ENCODE results near the gene NUDT22.

NUDT22 gene

DNA sequence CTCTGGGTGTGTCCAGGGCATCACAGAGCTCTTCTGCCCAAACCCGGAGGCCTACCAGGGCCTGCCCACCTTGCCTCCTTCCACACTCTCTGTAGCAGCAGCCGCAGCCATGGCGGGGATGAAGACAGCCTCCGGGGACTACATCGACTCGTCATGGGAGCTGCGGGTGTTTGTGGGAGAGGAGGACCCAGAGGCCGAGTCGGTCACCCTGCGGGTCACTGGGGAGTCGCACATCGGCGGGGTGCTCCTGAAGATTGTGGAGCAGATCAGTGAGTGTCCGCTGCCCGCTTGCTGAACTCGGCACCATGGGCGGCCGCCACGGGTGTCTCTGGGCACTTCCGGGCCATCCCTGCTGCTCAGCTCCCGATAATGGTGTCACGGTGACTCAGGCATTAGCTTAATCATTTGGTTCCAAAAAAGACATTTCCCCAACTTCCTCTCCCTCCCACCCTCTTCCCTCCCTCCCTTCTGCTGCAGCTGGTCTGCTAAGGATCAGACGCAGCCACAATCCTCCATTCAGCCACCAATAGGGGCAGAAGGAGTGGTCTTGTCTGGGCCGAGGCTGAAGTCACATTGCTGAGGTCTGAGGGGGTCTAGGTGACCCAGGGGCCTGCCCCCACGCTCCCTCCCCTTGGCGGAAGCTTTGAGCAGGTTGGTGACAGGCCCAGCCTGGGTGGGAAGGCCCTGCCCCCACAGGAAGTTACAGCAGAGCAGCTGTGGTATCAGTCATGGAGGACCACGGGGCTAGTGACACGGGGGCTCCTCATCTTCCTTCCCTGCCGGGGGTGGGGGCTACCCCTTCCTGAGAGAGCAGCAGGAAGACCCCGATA, 18.6 kb upstream of the NUDT22 start:
- DNase-seq, result no peak

DNA sequence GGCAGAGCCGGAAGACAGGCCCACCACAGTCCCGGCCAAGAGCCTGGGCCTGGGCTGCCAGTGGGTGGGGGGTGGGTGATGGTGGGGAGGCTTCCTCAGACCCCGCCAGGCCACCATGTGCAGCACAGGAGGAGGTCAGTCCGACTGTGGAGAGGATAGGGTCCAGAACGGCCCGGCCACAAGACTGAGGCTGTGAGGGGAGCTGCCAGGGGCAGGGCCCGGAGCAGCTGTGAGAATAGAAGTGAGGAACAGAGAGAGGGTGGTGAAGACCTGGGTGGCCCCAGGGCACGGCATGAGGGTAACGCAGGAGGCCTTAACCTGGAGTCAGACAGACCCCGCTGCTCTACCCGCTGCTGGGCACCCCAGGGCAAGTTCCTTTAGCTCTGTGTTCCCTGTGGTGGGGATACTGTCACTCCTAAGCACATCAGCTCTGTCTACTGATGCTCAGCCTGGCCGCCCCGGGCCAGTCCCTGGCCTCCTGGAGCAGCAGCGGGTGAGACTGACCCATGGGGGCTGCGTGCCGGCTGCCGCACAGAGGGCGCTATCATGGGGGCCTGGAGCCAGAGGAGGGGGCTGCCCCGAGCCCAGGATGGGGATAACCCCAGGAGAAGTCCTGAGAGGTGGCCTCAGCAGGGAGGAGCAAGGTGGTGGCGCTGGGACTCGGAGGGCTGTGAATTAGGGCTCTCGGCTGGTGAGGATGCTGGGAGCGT, 17.8 kb upstream of the NUDT22 start:
- DNase-seq, result no peak

GRCh38 chr11:64208796-64209562, 17.1 kb upstream of the NUDT22 start:
- no peak for DNase-seq

GRCh38 chr11:64209563-64209843, 16.6 kb upstream of the NUDT22 start:
- DNase-seq, result no peak

- no peak for DNase-seq
Measured at GRCh38 chr11:64210301-64211020, 15.6 kb upstream of the NUDT22 start.

DNA sequence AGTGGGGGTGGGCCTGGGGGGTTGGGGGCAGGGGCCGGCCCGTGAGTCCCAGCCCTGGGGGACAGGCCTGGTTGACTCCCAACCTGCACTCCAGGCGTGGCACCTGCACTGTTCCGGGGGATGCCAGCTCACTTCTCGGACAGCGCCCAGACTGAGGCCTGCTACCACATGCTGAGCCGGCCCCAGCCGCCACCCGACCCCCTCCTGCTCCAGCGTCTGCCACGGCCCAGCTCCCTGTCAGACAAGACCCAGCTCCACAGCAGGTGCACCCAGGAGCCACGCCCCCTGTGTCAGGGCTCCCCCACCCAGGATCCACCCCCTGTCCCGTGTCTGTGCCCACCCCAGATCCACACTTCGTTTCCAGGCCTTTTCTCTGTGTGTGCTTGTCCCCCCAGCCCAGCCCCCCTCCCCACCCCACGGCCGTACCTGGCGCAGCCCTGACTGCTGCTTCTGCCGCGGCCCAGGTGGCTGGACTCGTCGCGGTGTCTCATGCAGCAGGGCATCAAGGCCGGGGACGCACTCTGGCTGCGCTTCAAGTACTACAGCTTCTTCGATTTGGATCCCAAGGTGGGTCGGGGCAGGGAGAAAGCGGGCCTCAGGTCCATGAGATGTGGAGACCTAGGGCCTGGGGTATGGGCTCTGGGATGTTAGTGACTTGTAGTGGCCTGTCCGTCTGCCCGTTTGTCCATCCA, 14.7 kb upstream of the NUDT22 start:
- DNase-seq, result no peak

- DNase-seq, result no peak
Measured at GRCh38 chr11:64216879-64217278, 9.2 kb upstream of the NUDT22 start.

GRCh38 chr11:64218628-64219353, 7.3 kb upstream of the NUDT22 start:
- DNase-seq, result no peak

DNA sequence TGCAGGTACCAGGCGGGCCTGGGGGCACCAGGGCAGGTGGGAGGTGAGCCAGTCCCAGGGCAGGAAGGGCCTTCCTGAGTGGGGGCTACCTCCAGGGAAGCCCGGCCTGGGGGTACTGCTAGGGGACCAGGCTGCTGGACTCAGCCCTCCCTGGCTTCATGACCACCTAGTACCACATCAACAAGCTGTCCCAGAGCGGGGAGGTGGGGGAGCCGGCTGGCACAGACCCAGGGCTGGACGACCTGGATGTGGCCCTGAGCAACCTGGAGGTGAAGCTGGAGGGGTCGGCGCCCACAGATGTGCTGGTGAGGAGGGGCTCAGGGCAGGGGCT, 6.8 kb upstream of the NUDT22 start:
- no peak for DNase-seq

DNA sequence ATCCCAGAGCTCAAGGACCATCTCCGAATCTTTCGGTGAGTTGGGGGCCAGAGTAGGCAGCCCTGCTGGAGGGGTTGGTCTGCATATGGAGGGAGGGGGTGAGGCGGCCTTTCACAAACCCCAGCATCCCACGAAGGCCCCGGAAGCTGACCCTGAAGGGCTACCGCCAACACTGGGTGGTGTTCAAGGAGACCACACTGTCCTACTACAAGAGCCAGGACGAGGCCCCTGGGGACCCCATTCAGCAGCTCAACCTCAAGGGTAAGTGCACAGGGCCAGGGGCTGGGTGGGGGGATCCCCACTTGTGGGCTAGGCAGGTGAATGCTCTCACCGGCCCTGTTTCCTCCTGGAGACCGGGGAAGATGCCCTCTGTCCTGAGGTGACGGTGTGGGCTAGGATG, 6.3 kb upstream of the NUDT22 start:
- no peak for DNase-seq

GRCh38 chr11:64220271-64220670, 5.8 kb upstream of the NUDT22 start:
- DNase-seq, result no peak

DNA sequence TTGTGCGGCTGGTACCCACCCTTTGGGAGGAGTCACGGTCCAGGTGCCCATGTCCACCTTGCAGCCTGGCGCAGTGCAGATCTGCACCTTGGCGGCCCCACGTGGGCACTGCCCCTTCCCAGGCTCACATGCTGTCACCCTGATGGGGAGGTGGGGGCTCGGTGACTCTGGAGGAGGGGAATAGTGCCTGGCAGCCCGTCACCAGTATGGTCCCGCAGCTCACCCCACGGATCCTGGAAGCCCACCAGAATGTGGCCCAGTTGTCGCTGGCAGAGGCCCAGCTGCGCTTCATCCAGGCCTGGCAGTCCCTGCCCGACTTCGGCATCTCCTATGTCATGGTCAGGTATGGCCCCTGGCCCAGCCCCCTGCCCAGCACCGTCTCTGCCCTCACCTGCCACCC, 5.3 kb upstream of the NUDT22 start:
- DNase-seq, result no peak

- peak; percentile 34 to 48 for DNase-seq
Measured at GRCh38 chr11:64222651-64223000, 3.4 kb upstream of the NUDT22 start.

- no peak for DNase-seq
Measured at GRCh38 chr11:64223001-64223651, 2.9 kb upstream of the NUDT22 start.

GRCh38 chr11:64224151-64224890, 1.8 kb upstream of the NUDT22 start:
- DNase-seq, result no peak

GRCh38 chr11:64224891-64225607, 1.0 kb upstream of the NUDT22 start:
- no peak for DNase-seq

DNA sequence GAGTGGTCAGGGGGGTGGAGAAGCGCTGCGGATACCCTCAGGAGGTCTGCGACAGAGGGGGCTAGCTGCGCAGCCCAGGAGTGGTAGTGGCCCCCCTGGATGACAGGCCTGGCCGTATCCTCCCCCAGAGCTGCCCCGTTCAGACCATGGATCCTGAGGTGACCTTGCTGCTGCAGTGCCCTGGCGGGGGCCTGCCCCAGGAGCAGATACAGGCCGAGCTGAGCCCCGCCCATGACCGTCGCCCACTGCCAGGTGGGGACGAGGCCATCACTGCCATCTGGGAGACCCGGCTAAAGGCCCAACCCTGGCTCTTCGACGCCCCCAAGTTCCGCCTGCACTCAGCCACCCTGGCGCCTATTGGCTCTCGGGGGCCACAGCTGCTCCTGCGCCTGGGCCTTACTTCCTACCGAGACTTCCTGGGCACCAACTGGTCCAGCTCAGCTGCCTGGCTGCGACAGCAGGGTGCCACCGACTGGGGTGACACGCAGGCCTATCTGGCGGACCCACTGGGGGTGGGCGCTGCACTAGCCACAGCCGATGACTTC, 505 bp downstream of the NUDT22 start:
- DNase-seq, result no peak

DNA sequence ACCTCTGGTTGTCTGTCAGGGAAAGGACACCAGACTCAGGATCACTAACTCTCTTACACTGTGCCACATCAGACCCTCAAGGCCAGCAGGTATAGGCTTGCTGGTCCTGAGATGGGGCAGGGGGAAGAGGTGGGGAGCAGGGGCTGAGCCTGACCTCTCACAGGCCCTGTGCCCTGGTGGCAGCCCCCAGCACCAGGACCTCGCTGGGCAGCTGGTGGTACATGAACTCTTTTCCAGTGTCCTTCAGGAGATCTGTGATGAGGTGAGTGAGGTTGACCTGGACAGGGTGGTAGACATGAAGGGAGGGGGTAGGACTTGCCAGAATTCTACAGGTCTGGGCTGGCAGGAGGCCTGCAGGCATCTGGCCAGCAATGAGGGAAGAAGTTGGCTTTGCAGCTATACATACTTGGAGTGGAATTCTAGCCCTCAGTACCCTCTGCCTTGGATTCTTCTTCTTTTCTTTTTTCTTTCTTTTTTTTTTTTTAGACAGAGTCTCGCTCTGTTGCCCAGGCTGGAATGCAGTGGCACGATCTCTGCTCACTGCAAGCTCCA, 1.4 kb downstream of the NUDT22 start:
- no peak for DNase-seq

DNA sequence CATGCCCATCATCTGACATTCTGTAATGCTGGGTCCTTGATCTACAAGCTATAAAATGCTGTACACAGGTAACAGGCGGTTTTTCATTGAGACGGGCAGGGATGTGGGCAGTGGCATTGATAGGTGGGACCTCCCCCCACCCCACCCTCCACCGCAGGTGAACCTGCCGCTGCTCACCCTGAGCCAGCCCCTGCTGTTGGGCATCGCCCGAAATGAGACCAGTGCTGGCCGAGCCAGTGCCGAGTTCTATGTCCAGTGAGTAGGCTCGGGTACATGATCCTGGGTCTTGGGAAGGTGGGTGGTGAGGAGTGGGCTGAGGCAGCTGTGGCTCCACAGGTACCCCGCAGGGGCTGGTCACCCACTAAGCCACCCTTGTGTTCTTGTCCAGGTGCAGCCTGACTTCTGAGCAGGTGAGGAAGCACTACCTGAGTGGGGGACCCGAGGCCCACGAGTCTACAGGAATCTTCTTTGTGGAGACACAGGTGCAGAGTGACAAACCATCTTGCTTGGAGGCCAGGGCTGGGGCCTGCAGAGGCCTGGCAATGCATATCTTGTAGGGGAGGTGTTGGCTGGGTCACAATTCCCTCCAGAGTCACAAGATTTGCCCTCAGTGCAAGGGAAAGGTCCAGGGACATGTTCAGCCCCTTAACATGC, 3.1 kb downstream of the NUDT22 start:
- DNase-seq, result no peak

All from NCI-H187 (cell line).